ENCODE measurements around the gene PAQR9.

The PAQR9 gene

DNA sequence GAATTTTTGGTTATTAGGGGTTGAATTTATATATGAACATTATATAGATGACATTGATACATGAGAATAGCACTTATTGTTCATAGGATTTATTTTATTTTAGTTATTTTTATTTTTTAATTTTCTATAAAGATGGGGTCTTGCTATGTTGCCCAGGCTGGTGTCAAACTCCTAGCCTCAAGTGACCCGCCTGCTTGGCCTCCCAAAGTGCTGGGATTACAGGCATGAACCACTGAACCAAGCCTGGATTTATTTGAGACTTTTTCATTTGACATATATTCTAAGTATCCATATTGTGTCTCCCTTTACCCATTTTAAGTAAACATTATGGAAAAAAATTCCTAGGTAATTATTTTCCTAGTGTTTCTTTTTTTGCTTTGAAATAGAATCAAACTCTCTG lies 12.5 kb downstream of the PAQR9 start:
- Histone ChIP-seq H3K36me3 (ENCODE audit: insufficient read depth, low read length) (no peaks in the 10 kb centered on the region), H3K9ac (ENCODE audit: insufficient read length) (no peak overlapping the region), H3K4me3 (no peak overlapping the region), H3K27ac (no peak overlapping the region), H3K9me3 (ENCODE audit: low read depth, low read length) (no peaks in the 10 kb centered on the region)
- no peak for DNase-seq (ENCODE audit: low read depth, low spot score)
- no peak for TF ChIP-seq POLR2AphosphoS5 (IDR thresholded peaks at IDR 0.05; ENCODE audit: borderline replicate concordance, low read depth, low read length)
- no peak for TF ChIP-seq EZH2 (IDR thresholded peaks at IDR 0.05)
- no peak for TF ChIP-seq FOXP2 (optimal IDR thresholded peaks at IDR 0.05; ENCODE audit: control extremely low read depth, extremely low read length, insufficient read depth)

DNA sequence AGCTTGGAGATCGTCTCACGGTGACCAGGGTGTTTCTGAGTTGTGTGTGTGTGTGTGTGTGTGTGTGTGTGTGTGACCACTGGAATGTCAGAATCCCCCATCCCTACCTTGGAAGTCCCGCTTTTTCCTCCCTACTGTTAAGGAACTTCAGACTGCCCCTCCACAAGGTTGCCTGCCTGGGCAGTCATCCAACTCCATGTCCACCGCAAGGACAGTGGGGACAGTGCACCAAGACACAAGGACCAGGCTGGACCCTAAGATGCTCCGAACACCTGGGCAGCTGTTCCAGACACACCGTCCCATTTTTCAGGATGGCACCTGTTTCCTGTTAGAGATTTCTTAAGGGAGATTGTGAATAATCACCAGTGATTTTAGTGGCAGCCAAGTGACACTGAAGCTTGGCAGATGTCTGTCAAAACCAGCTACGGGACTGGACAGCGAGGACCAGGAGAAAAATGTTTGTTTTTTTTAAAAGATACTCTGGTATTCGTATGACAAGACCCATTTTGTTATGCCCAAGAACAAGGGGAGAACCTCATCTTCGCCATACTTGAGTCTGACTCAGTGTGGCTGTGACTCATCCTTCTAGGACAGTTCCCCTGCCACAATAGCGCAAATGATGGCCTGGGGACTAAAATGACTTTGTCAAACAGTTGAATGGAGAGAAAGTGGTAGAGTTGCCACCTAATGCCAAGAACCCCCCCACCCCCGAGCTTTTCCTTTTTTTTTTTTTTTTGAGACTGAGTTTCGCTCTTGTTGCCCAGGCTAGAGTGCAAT lies 15.5 kb downstream of the PAQR9 start:
- Histone ChIP-seq H3K27ac (no peak overlapping the region), H3K4me3 (no peak overlapping the region), H3K36me3 (ENCODE audit: insufficient read depth, low read length) (no peaks in the 10 kb centered on the region), H3K9ac (ENCODE audit: insufficient read length) (no peak overlapping the region), H3K9me3 (ENCODE audit: low read depth, low read length) (no peaks in the 10 kb centered on the region)
- no peak for DNase-seq (ENCODE audit: low read depth, low spot score)
- no peak for TF ChIP-seq EZH2 (IDR thresholded peaks at IDR 0.05)
- TF ChIP-seq POLR2AphosphoS5 (IDR thresholded peaks at IDR 0.05; ENCODE audit: borderline replicate concordance, low read depth, low read length), result no peak
- no peak for TF ChIP-seq FOXP2 (optimal IDR thresholded peaks at IDR 0.05; ENCODE audit: control extremely low read depth, extremely low read length, insufficient read depth)

DNA sequence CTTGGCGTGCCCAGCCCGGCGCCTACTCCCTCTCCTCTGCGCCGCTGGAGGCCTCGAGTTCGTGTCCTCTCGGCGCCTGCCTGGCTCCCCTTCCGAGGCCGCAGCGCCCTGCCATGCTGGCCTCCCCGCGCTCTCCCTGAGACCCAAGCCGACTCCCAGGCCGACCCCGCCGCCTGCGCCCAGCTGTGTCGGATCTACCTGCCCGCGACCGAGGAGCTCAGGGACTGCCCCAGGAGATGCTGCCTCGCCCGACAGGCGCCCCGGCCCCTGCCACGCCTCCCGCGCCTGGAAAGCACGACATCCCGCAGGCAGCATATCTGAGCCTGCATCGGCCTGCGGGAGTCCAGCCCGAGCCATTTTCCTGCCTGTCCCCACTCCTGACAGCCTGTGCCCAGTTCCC lies 16.1 kb downstream of the PAQR9 start:
- no peak overlapping the region for H3K27ac ChIP-seq
- H3K36me3 ChIP-seq (ENCODE audit: insufficient read depth, low read length), result no peaks in the 10 kb centered on the region
- H3K9ac ChIP-seq (ENCODE audit: insufficient read length), result no peak overlapping the region
- no peaks in the 10 kb centered on the region for H3K9me3 ChIP-seq (ENCODE audit: low read depth, low read length)
- no peak for DNase-seq (ENCODE audit: low read depth, low spot score)
- TF ChIP-seq POLR2AphosphoS5 (IDR thresholded peaks at IDR 0.05; ENCODE audit: borderline replicate concordance, low read depth, low read length), result no peak
- TF ChIP-seq FOXP2 (optimal IDR thresholded peaks at IDR 0.05; ENCODE audit: control extremely low read depth, extremely low read length, insufficient read depth), result no peak
- no peak for TF ChIP-seq EZH2 (IDR thresholded peaks at IDR 0.05)
- H3K4me3 ChIP-seq, result no peak overlapping the region

DNA sequence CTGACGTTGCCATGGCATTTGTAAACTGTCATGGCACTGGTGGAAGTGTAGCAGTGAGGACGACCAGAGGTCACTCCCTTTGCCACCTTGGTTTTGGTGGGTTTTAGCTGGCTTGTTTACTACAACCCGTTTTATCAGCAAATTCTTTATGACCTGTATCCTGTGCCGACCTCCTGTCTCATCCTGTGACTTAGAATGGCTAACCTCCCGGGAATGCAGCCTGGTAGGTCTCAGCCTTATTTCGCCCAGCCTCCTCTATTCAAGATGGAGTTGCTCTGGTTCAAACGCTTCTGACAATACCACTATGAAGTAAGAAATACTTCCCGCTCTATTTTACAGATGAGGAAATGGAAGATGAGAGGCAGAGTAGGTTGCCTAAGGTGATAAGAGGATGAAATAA lies 16.6 kb downstream of the PAQR9 start:
- Histone ChIP-seq H3K36me3 (ENCODE audit: insufficient read depth, low read length) (no peaks in the 10 kb centered on the region), H3K9ac (ENCODE audit: insufficient read length) (no peak overlapping the region), H3K4me3 (no peak overlapping the region), H3K27ac (no peak overlapping the region), H3K9me3 (ENCODE audit: low read depth, low read length) (no peaks in the 10 kb centered on the region)
- no peak for DNase-seq (ENCODE audit: low read depth, low spot score)
- no peak for TF ChIP-seq POLR2AphosphoS5 (IDR thresholded peaks at IDR 0.05; ENCODE audit: borderline replicate concordance, low read depth, low read length)
- no peak for TF ChIP-seq EZH2 (IDR thresholded peaks at IDR 0.05)
- no peak for TF ChIP-seq FOXP2 (optimal IDR thresholded peaks at IDR 0.05; ENCODE audit: control extremely low read depth, extremely low read length, insufficient read depth)

DNA sequence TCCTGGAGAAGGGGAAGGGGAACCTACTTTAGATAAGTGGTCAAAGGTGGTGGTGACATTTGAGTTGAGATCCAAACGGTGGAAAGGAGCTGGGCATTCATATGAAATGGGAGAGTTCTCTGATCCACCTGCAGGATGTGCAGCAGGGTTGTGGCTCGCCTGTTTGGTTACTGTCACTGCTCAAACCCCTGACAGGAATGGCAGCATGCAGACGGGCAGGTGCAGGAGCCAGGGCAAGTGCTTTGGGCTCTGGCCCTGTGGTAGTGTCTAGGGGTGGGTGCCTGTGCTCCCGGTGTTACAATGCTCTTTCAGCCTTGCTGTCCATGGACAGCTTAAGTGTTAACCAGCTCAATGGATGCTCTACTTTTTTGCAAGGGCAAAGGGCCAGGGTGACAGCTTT lies 18.5 kb downstream of the PAQR9 start:
- H3K9ac ChIP-seq (ENCODE audit: insufficient read length), result no peak overlapping the region
- H3K4me3 ChIP-seq, result no peak overlapping the region
- DNase-seq (ENCODE audit: low read depth, low spot score), result no peak
- H3K36me3 ChIP-seq (ENCODE audit: insufficient read depth, low read length), result no peaks in the 10 kb centered on the region
- H3K27ac ChIP-seq, result no peak overlapping the region
- TF ChIP-seq EZH2 (IDR thresholded peaks at IDR 0.05) (no peak), POLR2AphosphoS5 (IDR thresholded peaks at IDR 0.05; ENCODE audit: borderline replicate concordance, low read depth, low read length) (no peak), FOXP2 (optimal IDR thresholded peaks at IDR 0.05; ENCODE audit: control extremely low read depth, extremely low read length, insufficient read depth) (no peak)
- no peaks in the 10 kb centered on the region for H3K9me3 ChIP-seq (ENCODE audit: low read depth, low read length)

DNA sequence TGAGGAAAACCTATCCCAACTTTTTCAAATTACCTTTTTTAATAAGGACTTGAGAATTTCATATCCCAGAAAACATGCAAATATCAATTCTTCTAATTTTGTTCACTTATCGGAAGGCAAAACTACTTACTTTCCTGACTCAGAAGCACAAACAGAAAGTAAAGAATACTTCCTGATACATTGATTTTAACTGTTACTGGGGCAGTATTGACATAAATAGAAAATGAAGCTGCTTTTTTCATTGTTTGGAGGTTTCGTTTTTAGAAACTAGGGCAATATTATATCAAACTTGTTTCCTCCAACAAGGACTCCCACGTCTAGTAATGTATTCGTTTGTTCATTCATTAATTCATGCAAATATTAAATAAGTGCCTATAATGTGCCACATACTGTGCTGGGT lies 19.1 kb downstream of the PAQR9 start:
- Histone ChIP-seq H3K4me3 (no peak overlapping the region), H3K9me3 (ENCODE audit: low read depth, low read length) (no peaks in the 10 kb centered on the region), H3K36me3 (ENCODE audit: insufficient read depth, low read length) (no peaks in the 10 kb centered on the region), H3K9ac (ENCODE audit: insufficient read length) (no peak overlapping the region), H3K27ac (no peak overlapping the region)
- no peak for DNase-seq (ENCODE audit: low read depth, low spot score)
- TF ChIP-seq EZH2 (IDR thresholded peaks at IDR 0.05) (no peak), POLR2AphosphoS5 (IDR thresholded peaks at IDR 0.05; ENCODE audit: borderline replicate concordance, low read depth, low read length) (no peak), FOXP2 (optimal IDR thresholded peaks at IDR 0.05; ENCODE audit: control extremely low read depth, extremely low read length, insufficient read depth) (no peak)

DNA sequence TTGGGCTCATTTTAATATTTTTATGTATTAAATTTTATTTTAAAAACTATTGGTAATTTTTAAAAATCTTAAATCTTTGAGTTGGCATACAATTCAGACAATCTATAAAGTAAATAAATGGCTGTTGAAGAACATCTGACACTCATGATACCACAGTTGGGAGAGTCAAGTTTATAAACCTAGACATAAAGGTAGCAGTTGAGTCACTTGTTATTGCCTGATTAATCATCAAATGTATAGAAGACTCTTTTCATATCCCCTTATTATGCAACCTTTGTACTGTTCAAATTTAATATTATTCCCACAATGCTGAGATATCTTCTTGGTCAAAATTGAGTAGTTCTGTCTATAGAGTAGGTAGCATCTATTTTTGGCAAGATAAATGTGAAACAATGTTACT lies 19.6 kb downstream of the PAQR9 start:
- Histone ChIP-seq H3K9me3 (ENCODE audit: low read depth, low read length) (no peaks in the 10 kb centered on the region), H3K4me3 (no peak overlapping the region), H3K36me3 (ENCODE audit: insufficient read depth, low read length) (no peaks in the 10 kb centered on the region), H3K27ac (no peak overlapping the region), H3K9ac (ENCODE audit: insufficient read length) (no peak overlapping the region)
- no peak for DNase-seq (ENCODE audit: low read depth, low spot score)
- TF ChIP-seq FOXP2 (optimal IDR thresholded peaks at IDR 0.05; ENCODE audit: control extremely low read depth, extremely low read length, insufficient read depth), result no peak

DNA sequence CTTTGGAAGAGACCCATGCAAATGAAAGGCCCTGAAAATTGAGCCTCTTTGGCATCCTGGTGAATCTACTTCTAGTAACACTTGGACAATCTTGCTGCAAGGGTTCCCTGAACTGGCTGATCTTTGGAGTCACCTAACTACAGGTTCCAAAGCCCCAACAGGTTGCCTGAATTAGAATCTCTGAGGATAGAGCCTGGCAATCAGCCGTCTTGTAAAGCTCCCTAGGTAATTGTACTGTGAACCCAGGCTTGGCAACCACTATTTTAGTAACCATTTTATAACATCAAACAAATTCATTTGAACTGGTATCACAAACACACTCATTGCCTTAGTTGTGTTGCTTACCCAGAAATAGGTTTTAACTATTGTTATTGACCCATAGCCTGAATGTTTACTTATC lies 20.1 kb downstream of the PAQR9 start:
- no peaks in the 10 kb centered on the region for H3K36me3 ChIP-seq (ENCODE audit: insufficient read depth, low read length)
- TF ChIP-seq EZH2 (IDR thresholded peaks at IDR 0.05) (no peak), POLR2AphosphoS5 (IDR thresholded peaks at IDR 0.05; ENCODE audit: borderline replicate concordance, low read depth, low read length) (no peak), FOXP2 (optimal IDR thresholded peaks at IDR 0.05; ENCODE audit: control extremely low read depth, extremely low read length, insufficient read depth) (no peak)
- no peaks in the 10 kb centered on the region for H3K9me3 ChIP-seq (ENCODE audit: low read depth, low read length)
- H3K4me3 ChIP-seq, result no peak overlapping the region
- H3K9ac ChIP-seq (ENCODE audit: insufficient read length), result no peak overlapping the region
- no peak overlapping the region for H3K27ac ChIP-seq
- DNase-seq (ENCODE audit: low read depth, low spot score), result no peak
